ENCODE results near the gene WRAP53. TPM values are rescaled to one million over a fixed set of nuclear protein-coding genes. Genes with fewer than 3 reads are reported as not detected.

The WRAP53 gene
- total RNA-seq: 8.2 TPM

GRCh38 chr17:7687908-7688807 is at the start of gene WRAP53:
Gene WRAP53 (plus strand): TSS chr17:7688477. CDS start chr17:7688649, 172 bp downstream.

GRCh38 chr17:7650509-7651096 is 37.7 kb upstream of the WRAP53 start, which contains the start of gene ATP1B2:
Gene ATP1B2 (plus strand): TSS chr17:7650926. CDS start chr17:7651519, 593 bp downstream.

GRCh38 chr17:7687072-7687907 is 987 bp upstream of the WRAP53 start, which contains the start of gene TP53:
Gene TP53 (minus strand): TSS chr17:7687490. CDS start chr17:7676594, 10,896 bp downstream.

GRCh38 chr17:7704601-7705268 is 16.5 kb downstream of the WRAP53 start, which contains the start of gene EFNB3:
Gene EFNB3 (plus strand): TSS chr17:7705202. CDS start chr17:7705599, 397 bp downstream.

GRCh38 chr17:7716901-7717755 is 28.9 kb downstream of the WRAP53 start, which contains the start of gene DNAH2:
Gene DNAH2 (plus strand): TSS chr17:7717744. CDS start chr17:7719735, 1,991 bp downstream.

Other genes with a start within 250 kb of the WRAP53 start
- gene FGF11, start 249.0 kb upstream of the WRAP53 start, total RNA-seq: 4.8 TPM
- gene CHRNB1, start 243.4 kb upstream of the WRAP53 start, total RNA-seq: 21.4 TPM
- 31.0 TPM for gene ZBTB4, start 208.8 kb upstream of the WRAP53 start, total RNA-seq
- not detected for gene SLC35G6, start 207.0 kb upstream of the WRAP53 start, total RNA-seq
- 118 TPM for gene POLR2A, start 204.1 kb upstream of the WRAP53 start, total RNA-seq
- gene TNFSF12, start 139.4 kb upstream of the WRAP53 start, total RNA-seq: 11.6 TPM
- 10.2 TPM for gene TNFSF13, start 129.7 kb upstream of the WRAP53 start, total RNA-seq
- gene SENP3, start 126.6 kb upstream of the WRAP53 start, total RNA-seq: 58.0 TPM
- gene CD68, start 108.8 kb upstream of the WRAP53 start, total RNA-seq: 16.2 TPM
- gene MPDU1, start 104.6 kb upstream of the WRAP53 start, total RNA-seq: 49.6 TPM
- 1.5 TPM for gene SOX15, start 98.4 kb upstream of the WRAP53 start, total RNA-seq
- gene FXR2, start 73.6 kb upstream of the WRAP53 start, total RNA-seq: 30.3 TPM
- gene SAT2, start 60.7 kb upstream of the WRAP53 start, total RNA-seq: 56.3 TPM
- 2.6 TPM for gene SHBG, start 58.3 kb upstream of the WRAP53 start, total RNA-seq
- gene ATP1B2, start 37.6 kb upstream of the WRAP53 start, total RNA-seq: 13.1 TPM
- gene TP53, start 987 bp upstream of the WRAP53 start, total RNA-seq: 47.4 TPM
- gene EFNB3, start 16.7 kb downstream of the WRAP53 start, total RNA-seq: 8.7 TPM
- gene DNAH2, start 29.3 kb downstream of the WRAP53 start, total RNA-seq: 0.47 TPM
- 22.2 TPM for gene KDM6B, start 145.7 kb downstream of the WRAP53 start, total RNA-seq
- gene TMEM88, start 166.6 kb downstream of the WRAP53 start, total RNA-seq: 21.1 TPM
- 139 TPM for gene NAA38, start 169.1 kb downstream of the WRAP53 start, total RNA-seq
- gene CYB5D1, start 169.5 kb downstream of the WRAP53 start, total RNA-seq: 17.4 TPM
- 136 TPM for gene CHD3, start 200.3 kb downstream of the WRAP53 start, total RNA-seq
- gene RNF227, start 227.8 kb downstream of the WRAP53 start, total RNA-seq: 7.0 TPM
- 4.1 TPM for gene KCNAB3, start 241.4 kb downstream of the WRAP53 start, total RNA-seq
- gene TRAPPC1, start 243.5 kb downstream of the WRAP53 start, total RNA-seq: 30.5 TPM
- 36.7 TPM for gene CNTROB, start 243.7 kb downstream of the WRAP53 start, total RNA-seq

All from metanephros (tissue), 1 donor.